B cell (primary cell): ENCODE data around the gene CEACAM16. TPM values are rescaled to one million over a fixed set of nuclear protein-coding genes. Genes with fewer than 3 reads are reported as not detected.

Source experiments
- ATAC-seq: fragments of 200-7000 bp; cut with Tn5 transposase; one replicate; pipeline ENCODE4 v1.10.0; 2021; ENCODE audit warnings: low read depth, mild to moderate bottlenecking, moderate number of reproducible peaks, moderate library complexity
- CTCF ChIA-PET: fragments of 350-600 bp; sonication (Branson Sonifier 250); formaldehyde crosslinking; loops from one replicate; lab custom pipeline; 2021; ENCODE audit warnings: antibody characterized with exemption, inconsistent platforms; lab: Charles Lee
- POLR2A ChIA-PET: fragments of 350-600 bp; sonication (Branson Sonifier 250); formaldehyde crosslinking; loops from one replicate; lab custom pipeline; 2021; ENCODE audit warnings: antibody characterized with exemption; lab: Charles Lee
- DNase-seq: peaks from one replicate; pipeline ENCODE4 v3.0.0; 2013
- H2AFZ ChIP-seq: 2 replicates; pipeline ENCODE4 v1.6.1; 2012; ENCODE audit warnings: mild to moderate bottlenecking, low read depth, low read length; ENCODE audit not compliant: insufficient read depth, poor library complexity, severe bottlenecking
- H3K27ac ChIP-seq, 2 donors: 1 replicate in 1 of 2; 2 replicates in 1 of 2; pipeline ENCODE4 v1.5.1; 2012 to 2013; ENCODE audit warnings: low read length in 2 of 2, mild to moderate bottlenecking in 2 of 2, moderate library complexity in 1 of 2
- H3K27me3 ChIP-seq, 4 experiments: fragments of 200-600 bp in 1 of 4; sonication (generic) in 1 of 4; replicated peaks in 1 of 4; 1 replicate in 2 of 4; 2 replicates in 2 of 4; pipeline versions ENCODE4 v1.6.1 to v1.7.0; 2013 to 2016; ENCODE audit warnings: low read length in 3 of 4, mild to moderate bottlenecking in 2 of 4, mixed read lengths in 1 of 4, moderate library complexity in 1 of 4; ENCODE audit not compliant: insufficient read depth in 4 of 4, control insufficient read depth in 3 of 4; ENCODE audit errors: control extremely low read depth in 1 of 4
- H3K36me3 ChIP-seq, 2 experiments: replicated peaks in 1 of 2; 1 replicate in 1 of 2; 2 replicates in 1 of 2; pipeline versions ENCODE4 v1.6.1 to v1.7.1; 2013; ENCODE audit warnings: low read length in 1 of 2; ENCODE audit not compliant: insufficient read depth in 2 of 2, control insufficient read depth in 1 of 2; ENCODE audit errors: control extremely low read depth in 1 of 2, extremely low read depth in 1 of 2
- H3K4me1 ChIP-seq, 2 donors: fragments of 200-600 bp in 1 of 2; sonication (generic) in 1 of 2; 1 replicate in 1 of 2; 2 replicates in 1 of 2; pipeline versions ENCODE4 v1.5.1 to v1.6.1; 2013 to 2017; ENCODE audit warnings: low read length in 2 of 2; ENCODE audit not compliant: control insufficient read depth in 2 of 2, insufficient read depth in 2 of 2
- H3K4me2 ChIP-seq: replicated peaks from 2 replicates; pipeline ENCODE3; 2012; ENCODE audit warnings: mild to moderate bottlenecking, low read depth, low read length; ENCODE audit not compliant: poor library complexity, severe bottlenecking
- H3K4me3 ChIP-seq, 5 experiments: fragments of 200-600 bp in 1 of 5; sonication (generic) in 1 of 5; 1 replicate in 3 of 5; 2 replicates in 2 of 5; pipeline versions ENCODE4 v1.5.1 to v1.7.0; 2011 to 2016; ENCODE audit warnings: low read length in 4 of 5, mild to moderate bottlenecking in 4 of 5, low read depth in 2 of 5, control low read depth in 1 of 5, moderate library complexity in 1 of 5; ENCODE audit not compliant: insufficient read depth in 1 of 5; ENCODE audit errors: control extremely low read depth in 1 of 5, extremely low read depth in 1 of 5
- H3K79me2 ChIP-seq: fragments of 200-600 bp; sonication (generic); one replicate; pipeline ENCODE4 v1.6.0; 2016; ENCODE audit warnings: low read length; ENCODE audit not compliant: control insufficient read depth, insufficient read depth
- H3K9ac ChIP-seq: fragments of 200-600 bp; sonication (generic); 2 replicates; pipeline ENCODE4 v1.6.1; 2017; ENCODE audit warnings: mild to moderate bottlenecking, low read length, moderate library complexity
- H3K9me3 ChIP-seq, 3 donors: one replicate each; pipeline versions ENCODE4 v1.6.1 to v1.7.1; 2013; ENCODE audit warnings: low read length in 2 of 3; ENCODE audit not compliant: control insufficient read depth in 2 of 3, insufficient read depth in 1 of 3; ENCODE audit errors: control extremely low read depth in 1 of 3
- H4K20me1 ChIP-seq: 2 replicates; pipeline ENCODE4 v1.6.0; 2012; ENCODE audit warnings: mild to moderate bottlenecking, low read length; ENCODE audit not compliant: insufficient read depth, control insufficient read depth, poor library complexity, severe bottlenecking
- H3K27ac Mint-ChIP-seq: one replicate; pipeline ENCODE4 v1.8.0; 2021; ENCODE audit warnings: mixed read lengths
- H3K27me3 Mint-ChIP-seq: one replicate; pipeline ENCODE4 v1.8.0; 2021; ENCODE audit warnings: mixed read lengths
- H3K4me1 Mint-ChIP-seq: one replicate; pipeline ENCODE4 v1.8.0; 2021; ENCODE audit warnings: mixed read lengths
- H3K4me3 Mint-ChIP-seq: one replicate; pipeline ENCODE4 v1.8.0; 2021; ENCODE audit warnings: mixed read lengths
- H3K9me3 Mint-ChIP-seq: one replicate; pipeline ENCODE4 v1.8.0; 2022; ENCODE audit warnings: mixed read lengths; ENCODE audit not compliant: insufficient read depth
- EZH2 ChIP-seq: IDR thresholded peaks from 2 replicates; pipeline ENCODE4 v1.6.1; 2012; ENCODE audit warnings: borderline replicate concordance, low read depth, mild to moderate bottlenecking, moderate library complexity, low read length; ENCODE audit not compliant: insufficient read depth, poor library complexity, severe bottlenecking
- WGBS: methylation state at CpG from one replicate; pipeline ENCODE4 v1.1.5; 2013; ENCODE audit warnings: missing lambda C conversion rate; ENCODE audit not compliant: insufficient coverage; 5-methylcytosine and 5-hydroxymethylcytosine counted together
- intact Hi-C: fragments of 100-400 bp; cut with micrococcal nuclease; formaldehyde crosslinking; loops from one replicate; pipeline ENCODE4 v1.10.0; 2022
- polyA plus RNA-seq: library from polyadenylated mRNA; depleted of rRNA; stranded (reverse); fragments of >200 nt; gene quantifications from 2 replicates; pipeline ENCODE4 v1.2.3, GENCODE V29; 2012
- total RNA-seq, 2 donors: library from RNA; stranded (reverse); fragments of 120-200 nt in 1 of 2; gene quantifications; 1 replicate in 1 of 2; 2 replicates in 1 of 2; pipeline versions ENCODE4 v1.2.3 to v1.2.4, GENCODE V29; 2013 to 2022
- TF ChIP-seq, protein P1 (sequence below): fragments of 200-600 bp; IDR thresholded peaks from one replicate; pipeline ENCODE4 v1.8.0; 2022; ENCODE audit warnings: antibody characterized with exemption, mild to moderate bottlenecking

Gene CEACAM16
- total and polyA plus RNA-seq, 2 donors (not counting 1 experiment from before 2014, with no cell fraction given) = not detected

DNA sequence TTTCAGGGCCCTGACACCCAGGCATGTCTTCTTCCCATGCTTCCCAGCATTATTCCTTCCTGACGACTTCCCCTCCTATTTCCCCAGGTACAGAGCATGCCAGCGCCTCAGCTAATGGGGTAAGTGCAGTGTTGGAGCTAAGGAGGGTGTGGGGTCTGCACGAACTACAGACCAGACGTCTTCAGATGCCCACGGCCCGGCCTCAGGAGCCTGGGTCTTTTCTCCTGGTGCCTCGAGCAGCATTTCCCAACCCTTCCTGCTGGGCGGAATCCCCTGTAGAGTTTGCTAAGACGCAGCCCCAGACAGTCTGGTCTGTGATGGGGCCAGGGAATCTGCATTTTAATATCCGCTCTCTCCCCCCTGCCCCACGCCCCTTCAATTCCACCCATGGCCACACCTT is 37.7 kb upstream of the CEACAM16 start:
- no peaks in the 10 kb centered on the region for H3K79me2 ChIP-seq
- no peak overlapping the region for H3K27ac Mint-ChIP-seq

GRCh38 chr19:44661904-44662303 is 37.0 kb upstream of the CEACAM16 start:
- H3K27me3 ChIP-seq = no peaks in the 10 kb centered on the region
- H3K9ac ChIP-seq = no peak overlapping the region
- no peaks in the 10 kb centered on the region for H3K79me2 ChIP-seq
- Mint-ChIP-seq H3K9me3 (no peaks in the 10 kb centered on the region), H3K4me3 (no peak overlapping the region), H3K27me3 (peaks cover 6% of the 10 kb centered on the region), H3K27ac (no peak overlapping the region), H3K4me1 (peaks cover 6% of the 10 kb centered on the region)
- POLR2A ChIA-PET = no interaction called here
- no peak overlapping the region for H3K27ac ChIP-seq
- no peak overlapping the region for H3K4me2 ChIP-seq
- H3K9me3 ChIP-seq = peaks cover 0 to 4% (median 0%) of the 10 kb centered on the region in 3 donors
- no peaks in the 10 kb centered on the region for H3K36me3 ChIP-seq
- H3K4me3 ChIP-seq = no peak overlapping the region
- TF ChIP-seq EZH2 = no peak
- TF ChIP-seq, protein P1, sequence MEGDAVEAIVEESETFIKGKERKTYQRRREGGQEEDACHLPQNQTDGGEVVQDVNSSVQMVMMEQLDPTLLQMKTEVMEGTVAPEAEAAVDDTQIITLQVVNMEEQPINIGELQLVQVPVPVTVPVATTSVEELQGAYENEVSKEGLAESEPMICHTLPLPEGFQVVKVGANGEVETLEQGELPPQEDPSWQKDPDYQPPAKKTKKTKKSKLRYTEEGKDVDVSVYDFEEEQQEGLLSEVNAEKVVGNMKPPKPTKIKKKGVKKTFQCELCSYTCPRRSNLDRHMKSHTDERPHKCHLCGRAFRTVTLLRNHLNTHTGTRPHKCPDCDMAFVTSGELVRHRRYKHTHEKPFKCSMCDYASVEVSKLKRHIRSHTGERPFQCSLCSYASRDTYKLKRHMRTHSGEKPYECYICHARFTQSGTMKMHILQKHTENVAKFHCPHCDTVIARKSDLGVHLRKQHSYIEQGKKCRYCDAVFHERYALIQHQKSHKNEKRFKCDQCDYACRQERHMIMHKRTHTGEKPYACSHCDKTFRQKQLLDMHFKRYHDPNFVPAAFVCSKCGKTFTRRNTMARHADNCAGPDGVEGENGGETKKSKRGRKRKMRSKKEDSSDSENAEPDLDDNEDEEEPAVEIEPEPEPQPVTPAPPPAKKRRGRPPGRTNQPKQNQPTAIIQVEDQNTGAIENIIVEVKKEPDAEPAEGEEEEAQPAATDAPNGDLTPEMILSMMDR = no peak
- intact Hi-C loops = no loop called here
- 93% methylated on average over 5 of the region's 7 CpGs for WGBS
- CTCF ChIA-PET = interaction anchor here (1.3 kb wide), 1 partner anchor 28 kb away, joined by 3 read pairs; no protein-coding TSS in a partner anchor
- DNase-seq = no peak
- no peak for ATAC-seq
- no peaks in the 10 kb centered on the region for H4K20me1 ChIP-seq
- H2AFZ ChIP-seq = no peak overlapping the region
- peaks cover 0 to 7% of the 10 kb centered on the region in 2 donors for H3K4me1 ChIP-seq

More for the DNA sequence above, 37.7 kb upstream of the CEACAM16 start:
- ATAC-seq (no peak), DNase-seq (no peak)
- peaks cover 0 to 4% (median 0%) of the 10 kb centered on the region in 3 donors for H3K9me3 ChIP-seq
- H3K36me3 ChIP-seq = no peaks in the 10 kb centered on the region
- Mint-ChIP-seq H3K4me1 (peaks cover 6% of the 10 kb centered on the region), H3K9me3 (no peaks in the 10 kb centered on the region), H3K27me3 (peaks cover 6% of the 10 kb centered on the region), H3K4me3 (no peak overlapping the region)
- no peaks in the 10 kb centered on the region for H4K20me1 ChIP-seq
- POLR2A ChIA-PET = no interaction called here
- peaks cover 0 to 7% of the 10 kb centered on the region in 2 donors for H3K4me1 ChIP-seq
- H3K4me3 ChIP-seq = no peak overlapping the region
- no peak overlapping the region for H2AFZ ChIP-seq
- H3K27ac ChIP-seq = no peak overlapping the region
- H3K27me3 ChIP-seq = no peaks in the 10 kb centered on the region
- TF ChIP-seq, protein P1 = no peak
- TF ChIP-seq EZH2 = no peak
- no peak overlapping the region for H3K9ac ChIP-seq
- intact Hi-C loops = no loop called here
- H3K4me2 ChIP-seq = no peak overlapping the region
- CTCF ChIA-PET = interaction anchor here (1.3 kb wide), 1 partner anchor 9 kb away, joined by 4 read pairs; no protein-coding TSS in a partner anchor
- WGBS = 92% methylated on average over 4 of the region's 11 CpGs
